ENCODE measurements around the gene B4GALT2. TPM values are rescaled to one million over a fixed set of nuclear protein-coding genes. Genes with fewer than 3 reads are reported as not detected.

Gene B4GALT2
- total and polyA plus RNA-seq, 10 of the 15 experiments (the other 5 are each of a cell fraction or from before 2014, with no cell fraction given) = 0.98 to 61.0 (median 23.4) TPM

- TF ChIP-seq E4F1 (IDR thresholded peaks at IDR 0.05; ENCODE audit: borderline replicate concordance, partially characterized antibody) (no peak), CREM (IDR thresholded peaks at IDR 0.05; ENCODE audit: low read depth) (no peak), STAT3 (IDR thresholded peaks at IDR 0.05; ENCODE audit: low read depth, low read length) (no peak), RB1 (IDR thresholded peaks at IDR 0.05; ENCODE audit: borderline replicate concordance) (no peak), DPF2 (IDR thresholded peaks at IDR 0.05) (no peak), ATF3 (IDR thresholded peaks at IDR 0.05; ENCODE audit: borderline replicate concordance, extremely low read depth, low read depth, low read length) (no peak), BHLHE40 (IDR thresholded peaks at IDR 0.05; ENCODE audit: borderline replicate concordance in 1 of 2, low read depth in 2 of 2, low read length in 1 of 2) (peak in 1 of 2 experiments; percentile 18; a peak in 1 of 4 replicates), ZBTB40 (IDR thresholded peaks at IDR 0.05; ENCODE audit: borderline replicate concordance) (no peak), ZBED1 (IDR thresholded peaks at IDR 0.05; ENCODE audit: borderline replicate concordance) (no peak), RELB (IDR thresholded peaks at IDR 0.05; ENCODE audit: low read depth) (no peak), USF2 (IDR thresholded peaks at IDR 0.05; ENCODE audit: borderline replicate concordance, low read depth, low read length) (no peak), POLR2AphosphoS5 (IDR thresholded peaks at IDR 0.05; ENCODE audit: low read length) (peak; percentile 63; the same call in 1 of the 2 replicates), EP300 (IDR thresholded peaks at IDR 0.05; ENCODE audit: borderline replicate concordance in 1 of 2, control insufficient read depth in 1 of 2, low read depth in 2 of 2, low read length in 2 of 2) (no peak), SMARCA5 (IDR thresholded peaks at IDR 0.05) (no peak), IRF4 (IDR thresholded peaks at IDR 0.05; ENCODE audit: low read depth, low read length) (no peak)
Observed at GRCh38 chr1:43978551-43979260, at the start of gene B4GALT2 (continued).

Measured in GM12878 (cell line).